ENCODE measurements around the gene IGFBP4.
A peak's percentile ranks its signal among the peaks of the same experiment; 100 is the strongest.

IGFBP4 gene

GRCh38 chr17:40430272-40431230, 12.7 kb upstream of the IGFBP4 start:
- Histone ChIP-seq H3K36me3 (ENCODE audit: low read depth) (no peaks in the 10 kb centered on the region), H3K4me1 (ENCODE audit: insufficient read depth, poor library complexity, severe bottlenecking) (no peaks in the 10 kb centered on the region), H3K27ac (ENCODE audit: poor library complexity, severe bottlenecking) (no peak overlapping the region), H3K4me3 (ENCODE audit: severe bottlenecking) (no peak overlapping the region), H3K9me3 (ENCODE audit: severe bottlenecking) (no peaks in the 10 kb centered on the region), H3K27me3 (ENCODE audit: insufficient read depth, poor library complexity, severe bottlenecking) (no peaks in the 10 kb centered on the region)
- ATAC-seq (ENCODE audit: low read depth), result no peak
- TF ChIP-seq CTCF (IDR thresholded peaks at IDR 0.05; ENCODE audit: poor library complexity, severe bottlenecking), result no peak
- no peak for DNase-seq (ENCODE audit: low spot score)

GRCh38 chr17:40431231-40431602, 12.0 kb upstream of the IGFBP4 start:
- DNase-seq (ENCODE audit: low spot score) (no peak), ATAC-seq (ENCODE audit: low read depth) (no peak)
- Histone ChIP-seq H3K27me3 (ENCODE audit: insufficient read depth, poor library complexity, severe bottlenecking) (no peaks in the 10 kb centered on the region), H3K9me3 (ENCODE audit: severe bottlenecking) (no peaks in the 10 kb centered on the region), H3K27ac (ENCODE audit: poor library complexity, severe bottlenecking) (no peak overlapping the region), H3K4me1 (ENCODE audit: insufficient read depth, poor library complexity, severe bottlenecking) (no peaks in the 10 kb centered on the region), H3K36me3 (ENCODE audit: low read depth) (no peaks in the 10 kb centered on the region), H3K4me3 (ENCODE audit: severe bottlenecking) (no peak overlapping the region)
- no peak for TF ChIP-seq CTCF (IDR thresholded peaks at IDR 0.05; ENCODE audit: poor library complexity, severe bottlenecking)

GRCh38 chr17:40432864-40433528, 10.3 kb upstream of the IGFBP4 start:
- Histone ChIP-seq H3K4me1 (ENCODE audit: insufficient read depth, poor library complexity, severe bottlenecking) (no peaks in the 10 kb centered on the region), H3K4me3 (ENCODE audit: severe bottlenecking) (no peak overlapping the region), H3K27me3 (ENCODE audit: insufficient read depth, poor library complexity, severe bottlenecking) (no peaks in the 10 kb centered on the region), H3K27ac (ENCODE audit: poor library complexity, severe bottlenecking) (no peak overlapping the region), H3K9me3 (ENCODE audit: severe bottlenecking) (no peaks in the 10 kb centered on the region), H3K36me3 (ENCODE audit: low read depth) (no peaks in the 10 kb centered on the region)
- no peak for TF ChIP-seq CTCF (IDR thresholded peaks at IDR 0.05; ENCODE audit: poor library complexity, severe bottlenecking)
- peak; percentile 4 for DNase-seq (ENCODE audit: low spot score)
- ATAC-seq (ENCODE audit: low read depth), result no peak

GRCh38 chr17:40433551-40434415, 9.5 kb upstream of the IGFBP4 start:
- ATAC-seq (ENCODE audit: low read depth) (peak; percentile 61), DNase-seq (ENCODE audit: low spot score) (peak; percentile 29)
- TF ChIP-seq CTCF (IDR thresholded peaks at IDR 0.05; ENCODE audit: poor library complexity, severe bottlenecking), result peak; percentile 55
- Histone ChIP-seq H3K27ac (ENCODE audit: poor library complexity, severe bottlenecking) (no peak overlapping the region), H3K4me1 (ENCODE audit: insufficient read depth, poor library complexity, severe bottlenecking) (no peaks in the 10 kb centered on the region), H3K9me3 (ENCODE audit: severe bottlenecking) (no peaks in the 10 kb centered on the region), H3K4me3 (ENCODE audit: severe bottlenecking) (no peak overlapping the region), H3K36me3 (ENCODE audit: low read depth) (no peaks in the 10 kb centered on the region), H3K27me3 (ENCODE audit: insufficient read depth, poor library complexity, severe bottlenecking) (no peaks in the 10 kb centered on the region)
